ENCODE results near the gene BTF3. TPM values are rescaled to one million over a fixed set of nuclear protein-coding genes. Genes with fewer than 3 reads are reported as not detected.
"Not testable (repeated sequence)": the region's sequence is repeated elsewhere in the genome, so short reads cannot be mapped to it uniquely, and the experiment has no call there.

The BTF3 gene
- polyA plus RNA-seq, 3 donors, result 1,057 to 1,103 (median 1,059) TPM

- DNase-seq (ENCODE audit: low read depth in 3 of 3, low spot score in 2 of 3), result no peak
These were observed 13.7 kb upstream of the BTF3 start for GRCh38 chr5:73484511-73484910.

DNA sequence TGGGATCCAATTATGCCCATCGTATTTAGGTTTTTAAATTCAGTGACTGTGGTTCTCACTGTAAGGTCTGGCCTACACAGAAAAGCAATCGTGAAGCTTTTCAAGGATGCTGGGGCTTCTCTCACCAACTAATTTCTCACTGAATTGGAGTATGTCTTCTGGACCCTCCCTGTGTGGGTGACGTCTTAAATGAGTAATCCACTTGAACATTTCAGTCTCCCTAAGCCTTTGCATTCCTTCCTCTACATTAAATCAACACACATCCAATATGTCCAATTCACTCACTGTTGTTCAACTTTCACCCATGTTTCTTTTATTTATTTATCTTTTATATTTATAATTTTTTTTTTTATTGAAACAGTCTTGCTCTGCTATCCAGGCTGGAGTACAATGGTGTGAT, 12.5 kb upstream of the BTF3 start:
- no peak for DNase-seq (ENCODE audit: low read depth in 3 of 3, low spot score in 2 of 3)

GRCh38 chr5:73486119-73486899, 11.9 kb upstream of the BTF3 start:
- no peak for DNase-seq (ENCODE audit: low read depth in 3 of 3, low spot score in 2 of 3)

DNA sequence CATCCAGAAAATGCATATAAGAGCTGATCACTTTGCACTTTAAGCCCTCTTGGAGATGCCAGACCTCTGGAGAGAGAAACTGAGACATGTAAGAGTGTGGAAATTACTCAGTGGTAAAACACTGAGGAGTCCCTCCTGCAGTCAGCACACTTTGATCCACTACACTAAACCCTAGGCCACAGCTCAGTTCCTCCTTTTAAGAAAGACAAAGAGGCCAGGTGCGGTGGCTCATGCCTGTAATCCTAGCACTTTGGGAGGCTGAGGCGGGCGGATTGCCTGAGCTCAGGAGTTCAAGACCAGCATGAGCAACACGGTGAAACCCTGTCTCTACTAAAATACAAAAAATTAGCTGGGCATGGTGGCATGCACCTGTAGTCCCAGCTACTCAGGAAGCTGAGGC, 11.0 kb upstream of the BTF3 start:
- not testable (repeated sequence) for DNase-seq (ENCODE audit: low read depth in 3 of 3, low spot score in 2 of 3)

DNA sequence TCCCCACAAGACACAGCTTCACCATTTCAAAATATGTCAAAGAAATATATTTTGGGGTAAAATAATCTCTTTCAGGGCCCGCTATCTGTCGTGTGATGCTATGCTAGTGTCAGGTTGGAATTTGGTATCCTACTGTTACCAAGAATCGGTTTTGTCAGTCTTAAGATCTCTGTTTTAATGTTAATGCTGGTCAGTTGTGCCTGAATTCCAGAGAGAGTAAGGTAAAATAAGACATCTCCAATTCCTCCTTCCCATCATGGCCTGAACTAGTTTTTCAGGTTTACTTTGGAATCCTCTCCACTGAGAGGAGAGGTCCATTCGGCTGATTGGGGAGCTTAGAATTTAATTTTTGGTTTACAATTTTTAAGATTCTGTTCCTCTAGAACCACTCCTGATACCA, 10.4 kb upstream of the BTF3 start:
- no peak for DNase-seq (ENCODE audit: low read depth in 3 of 3, low spot score in 2 of 3)

GRCh38 chr5:73488806-73489205, 9.4 kb upstream of the BTF3 start:
- no peak for DNase-seq (ENCODE audit: low read depth in 3 of 3, low spot score in 2 of 3)

DNA sequence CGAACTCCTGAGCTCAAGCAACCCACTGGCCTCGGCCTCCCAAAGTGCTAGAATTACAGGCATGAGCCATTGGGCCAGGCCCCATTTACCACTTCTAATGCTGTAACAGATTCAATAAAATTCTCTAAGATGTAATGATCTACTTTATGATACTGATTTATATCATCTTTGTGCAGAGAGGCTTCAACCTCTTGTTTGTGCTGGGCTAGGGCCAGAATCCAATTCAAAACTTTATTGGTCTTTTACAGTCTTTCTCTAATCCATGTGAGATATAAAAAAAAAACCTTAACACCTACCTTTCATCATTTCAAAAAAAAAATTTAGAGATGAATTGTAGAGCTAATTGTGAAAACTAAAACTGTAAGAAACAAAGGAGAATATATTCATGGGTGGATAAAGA, 8.2 kb upstream of the BTF3 start:
- DNase-seq (ENCODE audit: low read depth in 3 of 3, low spot score in 2 of 3), result no peak

GRCh38 chr5:73491155-73491554, 7.1 kb upstream of the BTF3 start:
- no peak for DNase-seq (ENCODE audit: low read depth in 3 of 3, low spot score in 2 of 3)

GRCh38 chr5:73493421-73493820, 4.8 kb upstream of the BTF3 start:
- DNase-seq (ENCODE audit: low read depth in 3 of 3, low spot score in 2 of 3), result no peak

- no peak for DNase-seq (ENCODE audit: low read depth in 3 of 3, low spot score in 2 of 3)
These were observed 3.5 kb upstream of the BTF3 start for GRCh38 chr5:73494721-73495120.

GRCh38 chr5:73495772-73496335, 2.4 kb upstream of the BTF3 start:
- no peak for DNase-seq (ENCODE audit: low read depth in 3 of 3, low spot score in 2 of 3)

GRCh38 chr5:73496984-73497457, 1.2 kb upstream of the BTF3 start:
- peak in 2 of 3 donors; percentile 27 to 61 for DNase-seq (ENCODE audit: low read depth in 3 of 3, low spot score in 2 of 3)

DNA sequence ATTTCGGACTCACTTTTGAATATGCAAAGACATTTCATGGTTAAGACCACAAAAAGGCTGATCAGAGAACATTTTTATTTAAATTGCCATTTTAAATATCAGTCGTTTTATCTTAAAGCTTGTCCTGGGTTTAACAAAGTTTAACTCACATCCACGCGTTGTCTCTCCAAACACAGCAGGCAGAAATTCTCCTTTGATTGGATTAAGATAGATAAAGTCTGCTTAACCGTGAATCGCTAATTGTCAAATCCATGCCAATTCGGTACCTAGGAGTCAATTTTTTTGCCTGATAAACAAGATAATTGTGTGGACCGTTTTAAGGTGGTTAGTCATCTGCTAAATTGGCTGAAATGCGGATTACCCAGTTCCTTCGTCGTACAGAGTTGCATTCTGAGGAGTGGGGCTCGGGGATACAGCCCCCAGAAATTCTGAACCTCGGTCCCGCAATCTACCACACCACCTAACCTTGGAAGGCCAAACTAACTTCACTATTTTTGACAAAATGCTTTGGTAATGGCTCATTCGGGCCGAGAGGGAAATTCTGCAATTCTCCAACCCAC, 665 bp upstream of the BTF3 start:
- DNase-seq (ENCODE audit: low read depth in 3 of 3, low spot score in 2 of 3), result peak in 1 of 3 donors; percentile 27

DNA sequence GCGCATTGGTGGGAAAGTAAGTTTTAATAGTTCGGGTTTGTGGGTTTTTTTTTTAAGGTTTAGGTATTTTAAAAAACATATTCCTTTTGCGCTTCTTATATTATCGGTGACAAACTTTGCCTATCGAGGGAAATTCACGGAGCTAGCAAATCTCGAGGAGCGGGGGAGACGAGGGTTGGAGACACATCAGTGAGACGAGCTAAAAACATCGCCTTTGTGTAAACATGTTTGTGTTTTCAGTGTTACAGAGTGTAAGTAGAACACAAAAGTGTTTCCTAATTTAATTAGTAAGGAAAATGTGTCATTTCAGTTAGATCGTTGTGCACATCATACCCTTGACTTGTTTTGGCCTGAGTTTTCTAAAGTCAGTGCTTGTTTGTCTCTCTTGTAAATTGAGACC, 945 bp downstream of the BTF3 start:
- no peak for DNase-seq (ENCODE audit: low read depth in 3 of 3, low spot score in 2 of 3)

GRCh38 chr5:73499756-73500155, 1.5 kb downstream of the BTF3 start:
- no peak for DNase-seq (ENCODE audit: low read depth in 3 of 3, low spot score in 2 of 3)

- no peak for DNase-seq (ENCODE audit: low read depth in 3 of 3, low spot score in 2 of 3)
These were observed 3.2 kb downstream of the BTF3 start for GRCh38 chr5:73501406-73501805.

GRCh38 chr5:73506459-73506955, 8.3 kb downstream of the BTF3 start:
- DNase-seq (ENCODE audit: low read depth in 3 of 3, low spot score in 2 of 3), result no peak

DNA sequence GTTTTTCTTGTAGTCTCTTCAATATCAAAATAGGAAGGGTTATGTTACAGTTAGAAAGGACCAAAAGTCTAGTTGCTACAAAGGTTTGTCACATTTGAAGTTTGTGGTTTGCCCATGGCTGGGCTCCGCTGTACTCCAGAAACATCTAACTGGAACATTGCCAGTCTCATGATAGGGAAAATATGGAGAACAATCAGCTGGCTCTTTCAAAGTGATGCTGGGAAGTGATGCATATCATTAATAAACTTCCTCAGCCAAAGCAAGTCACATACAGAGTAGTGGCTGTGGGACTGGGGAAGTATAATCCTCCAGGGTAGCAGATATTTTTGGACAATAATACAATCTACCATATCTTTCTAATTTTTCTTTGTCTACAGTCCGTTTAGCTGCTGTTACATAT, 8.8 kb downstream of the BTF3 start:
- no peak for DNase-seq (ENCODE audit: low read depth in 3 of 3, low spot score in 2 of 3)

- DNase-seq (ENCODE audit: low read depth in 3 of 3, low spot score in 2 of 3), result not testable (repeated sequence)
These were observed 10.3 kb downstream of the BTF3 start for GRCh38 chr5:73508521-73508920.

DNA sequence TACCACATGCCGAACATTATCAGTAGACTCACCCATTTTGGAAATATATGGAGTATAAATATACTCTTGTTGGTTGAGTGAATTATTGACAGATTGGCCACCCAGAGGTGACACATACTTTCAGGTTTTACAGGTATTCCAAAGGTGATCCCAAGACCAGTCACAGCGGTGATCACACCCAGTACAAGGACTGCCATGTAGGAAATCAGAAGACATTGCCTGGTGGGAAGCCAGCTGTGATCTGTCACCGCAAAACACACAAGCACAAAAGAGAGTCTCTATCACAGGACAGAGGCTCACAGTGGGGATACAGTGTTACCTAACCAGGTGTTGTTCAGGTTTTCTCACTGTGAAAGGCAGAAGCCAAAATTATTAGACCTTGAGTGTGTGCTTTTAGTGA, 15.8 kb downstream of the BTF3 start:
- DNase-seq (ENCODE audit: low read depth in 3 of 3, low spot score in 2 of 3), result no peak

- no peak for DNase-seq (ENCODE audit: low read depth in 3 of 3, low spot score in 2 of 3)
These were observed 16.2 kb downstream of the BTF3 start for GRCh38 chr5:73514418-73514817.

DNA sequence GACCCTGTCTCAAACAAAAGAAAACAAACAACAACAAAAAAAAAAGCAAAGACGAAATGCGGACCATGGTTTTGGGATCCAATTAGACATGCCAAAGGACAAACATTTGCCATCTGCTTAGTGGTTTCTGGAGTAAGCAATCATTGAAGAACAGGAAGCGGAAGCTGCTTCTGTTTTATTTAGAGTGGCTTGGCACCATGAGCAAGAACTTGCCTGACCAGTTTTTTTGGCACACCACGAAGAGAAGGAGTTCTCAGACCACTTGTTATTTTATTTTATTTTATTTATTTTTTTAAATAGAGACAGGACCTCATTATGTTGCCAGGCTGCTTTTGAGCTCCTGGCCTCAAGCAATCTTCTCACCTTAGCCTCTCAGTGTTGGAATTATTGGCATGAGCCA, 17.0 kb downstream of the BTF3 start:
- no peak for DNase-seq (ENCODE audit: low read depth in 3 of 3, low spot score in 2 of 3)

Measured in right renal cortex interstitium (tissue), 3 donors.